Measurements from ENCODE around the gene DPH6. TPM values are rescaled to one million over a fixed set of nuclear protein-coding genes. Genes with fewer than 3 reads are reported as not detected.
"Not testable (repeated sequence)": the region's sequence is repeated elsewhere in the genome, so short reads cannot be mapped to it uniquely, and the experiment has no call there.

The DPH6 gene
- total RNA-seq, 1 donor from 2014 or later, result 14.2 TPM

GRCh38 chr15:35381328-35381727 lies 164.6 kb downstream of the DPH6 start:
- Mint-ChIP-seq H3K27ac (ENCODE audit: unreplicated experiment) (no peak overlapping the region), H3K4me3 (ENCODE audit: unreplicated experiment) (no peak overlapping the region), H3K36me3 (ENCODE audit: unreplicated experiment) (no peaks in the 10 kb centered on the region), H3K27me3 (ENCODE audit: unreplicated experiment) (peaks cover 2% of the 10 kb centered on the region), H3K4me1 (ENCODE audit: low read depth, unreplicated experiment) (no peaks in the 10 kb centered on the region), H3K9me3 (ENCODE audit: unreplicated experiment) (peaks cover 3% of the 10 kb centered on the region)
- TF ChIP-seq CTCF (IDR thresholded peaks at IDR 0.05; ENCODE audit: partially characterized antibody, unreplicated experiment), result no peak
- DNase-seq, result no peak

GRCh38 chr15:35379972-35380371 lies 166.0 kb downstream of the DPH6 start:
- Mint-ChIP-seq H3K27me3 (ENCODE audit: unreplicated experiment) (peaks cover 2% of the 10 kb centered on the region), H3K27ac (ENCODE audit: unreplicated experiment) (no peak overlapping the region), H3K9me3 (ENCODE audit: unreplicated experiment) (peaks cover 3% of the 10 kb centered on the region), H3K36me3 (ENCODE audit: unreplicated experiment) (no peaks in the 10 kb centered on the region), H3K4me3 (ENCODE audit: unreplicated experiment) (no peak overlapping the region), H3K4me1 (ENCODE audit: low read depth, unreplicated experiment) (no peaks in the 10 kb centered on the region)
- DNase-seq, result no peak
- TF ChIP-seq CTCF (IDR thresholded peaks at IDR 0.05; ENCODE audit: partially characterized antibody, unreplicated experiment), result no peak

- not testable (repeated sequence) for H3K36me3 Mint-ChIP-seq (ENCODE audit: unreplicated experiment); H3K27me3 Mint-ChIP-seq (ENCODE audit: unreplicated experiment); H3K27ac Mint-ChIP-seq (ENCODE audit: unreplicated experiment); H3K9me3 Mint-ChIP-seq (ENCODE audit: unreplicated experiment); H3K4me3 Mint-ChIP-seq (ENCODE audit: unreplicated experiment); H3K4me1 Mint-ChIP-seq (ENCODE audit: low read depth, unreplicated experiment); DNase-seq
Observed at GRCh38 chr15:35378454-35378853, 167.5 kb downstream of the DPH6 start.

- Mint-ChIP-seq H3K36me3 (ENCODE audit: unreplicated experiment) (no peaks in the 10 kb centered on the region), H3K27ac (ENCODE audit: unreplicated experiment) (no peak overlapping the region), H3K27me3 (ENCODE audit: unreplicated experiment) (peaks cover 2% of the 10 kb centered on the region), H3K4me1 (ENCODE audit: low read depth, unreplicated experiment) (no peaks in the 10 kb centered on the region), H3K4me3 (ENCODE audit: unreplicated experiment) (no peak overlapping the region), H3K9me3 (ENCODE audit: unreplicated experiment) (peaks cover 3% of the 10 kb centered on the region)
- no peak for DNase-seq
- TF ChIP-seq CTCF (IDR thresholded peaks at IDR 0.05; ENCODE audit: partially characterized antibody, unreplicated experiment), result no peak
Observed at GRCh38 chr15:35376707-35377106, 169.3 kb downstream of the DPH6 start.

- Mint-ChIP-seq H3K27me3 (ENCODE audit: unreplicated experiment) (peaks cover 2% of the 10 kb centered on the region), H3K4me3 (ENCODE audit: unreplicated experiment) (no peak overlapping the region), H3K36me3 (ENCODE audit: unreplicated experiment) (no peaks in the 10 kb centered on the region), H3K27ac (ENCODE audit: unreplicated experiment) (no peak overlapping the region), H3K9me3 (ENCODE audit: unreplicated experiment) (peaks cover 3% of the 10 kb centered on the region), H3K4me1 (ENCODE audit: low read depth, unreplicated experiment) (no peaks in the 10 kb centered on the region)
- DNase-seq, result no peak
- TF ChIP-seq CTCF (IDR thresholded peaks at IDR 0.05; ENCODE audit: partially characterized antibody, unreplicated experiment), result no peak
Observed at GRCh38 chr15:35374661-35375060, 171.3 kb downstream of the DPH6 start.
